GM12878 (cell line): ENCODE data around the gene SPATC1L. TPM values are rescaled to one million over a fixed set of nuclear protein-coding genes. Genes with fewer than 3 reads are reported as not detected.

Experiments used
- ATAC-seq: fragments of 200-7000 bp; cut with Tn5 transposase; 3 replicates; pipeline ENCODE4 v1.9.1; 2020; ENCODE audit warnings: mild to moderate bottlenecking, moderate library complexity
- BruUV-seq: library from RNA; stranded (reverse); fragments of 400-500 nt; replicated peaks from 2 replicates; lab custom pipeline; 2021; lab: Mats Ljungman, UMichigan
- CTCF ChIA-PET: fragments of 300-600 bp; sonication (Branson Sonifier 250); formaldehyde crosslinking; extraction: SDS; loops from one replicate; lab custom pipeline; 2021; ENCODE audit warnings: inconsistent platforms; lab: Yijun Ruan, JAX
- POLR2A ChIA-PET: fragments of 350-600 bp; formaldehyde crosslinking; extraction: SDS; loops from one replicate; lab custom pipeline; 2021; ENCODE audit warnings: inconsistent platforms; lab: Charles Lee
- RAD21 ChIA-PET: fragments of 300-600 bp; sonication (Branson Sonifier 250); formaldehyde crosslinking; loops from one replicate; lab custom pipeline; 2023; ENCODE audit warnings: antibody characterized with exemption; ENCODE audit not compliant: unreplicated experiment; lab: Charles Lee
- SMC1A ChIA-PET: fragments of 300-600 bp; sonication (Branson Sonifier 250); formaldehyde crosslinking; loops from one replicate; lab custom pipeline; 2023; ENCODE audit not compliant: unreplicated experiment, uncharacterized antibody; lab: Charles Lee
- DNase-seq: peaks from one replicate; pipeline ENCODE4 v3.0.0-alpha.2; 2011; ENCODE audit warnings: low read depth, low spot score
- FAIRE-seq: peaks from 3 replicates; lab custom pipeline; 2011; peaks lifted over from hg19 to GRCh38; lab: Jason Lieb, UNC
- H2AFZ ChIP-seq: 2 replicates; pipeline ENCODE4 v1.6.0; 2011; ENCODE audit warnings: low read depth, low read length, control low read depth; ENCODE audit not compliant: control insufficient read depth
- H3K27ac ChIP-seq: 2 replicates; pipeline ENCODE4 v1.5.1; 2011; ENCODE audit warnings: control low read depth; ENCODE audit not compliant: control insufficient read depth, insufficient read depth
- H3K27me3 ChIP-seq, 2 experiments: replicated peaks in 1 of 2; 2 replicates each; pipeline versions ENCODE4 v1.6.0 to v1.6.1; 2011; ENCODE audit warnings: low read length in 1 of 2; ENCODE audit not compliant: control insufficient read depth in 2 of 2, insufficient read depth in 2 of 2
- H3K36me3 ChIP-seq, 2 experiments: 2 replicates each; pipeline ENCODE4 v1.5.1; 2011; ENCODE audit warnings: low read length in 1 of 2; ENCODE audit not compliant: control insufficient read depth in 2 of 2, insufficient read depth in 2 of 2
- H3K4me1 ChIP-seq: 2 replicates; pipeline ENCODE4 v1.6.1; 2011; ENCODE audit warnings: mild to moderate bottlenecking, low read length, moderate library complexity, mixed read lengths; ENCODE audit not compliant: control insufficient read depth, insufficient read depth
- H3K4me2 ChIP-seq: 2 replicates; pipeline ENCODE4 v1.6.0; 2011; ENCODE audit warnings: control low read depth; ENCODE audit not compliant: control insufficient read depth, insufficient read depth
- H3K4me3 ChIP-seq: fragments of 200-600 bp; sonication (generic); 2 replicates; pipeline ENCODE4 v1.5.1; 2016
- H3K79me2 ChIP-seq: 2 replicates; pipeline ENCODE4 v1.6.0; 2011; ENCODE audit warnings: low read length; ENCODE audit not compliant: control insufficient read depth, insufficient read depth
- H3K9ac ChIP-seq: 2 replicates; pipeline ENCODE4 v1.8.0; 2011; ENCODE audit warnings: low read length, control low read depth, mixed read lengths; ENCODE audit not compliant: control insufficient read depth, insufficient read depth
- H3K9me3 ChIP-seq: replicated peaks from 3 replicates; pipeline ENCODE4 v1.5.1; 2011; ENCODE audit warnings: mild to moderate bottlenecking, low read length; ENCODE audit not compliant: control insufficient read depth, insufficient read depth
- H4K20me1 ChIP-seq: 2 replicates; pipeline ENCODE4 v1.6.0; 2011; ENCODE audit not compliant: control insufficient read depth, insufficient read depth
- BHLHE40 ChIP-seq, 2 experiments: fragments of 450-650 bp in 1 of 2; IDR thresholded peaks; 2 replicates each; pipeline ENCODE4 v1.6.1; 2011 to 2017; ENCODE audit warnings: low read depth in 2 of 2, borderline replicate concordance in 1 of 2, improper control_type of control experiment in 1 of 2, low read length in 1 of 2, mild to moderate bottlenecking in 1 of 2
- HDAC2 ChIP-seq: fragments of 200-600 bp; sonication (generic); IDR thresholded peaks from 2 replicates; pipeline ENCODE4 v1.6.1; 2017
- IKZF2 ChIP-seq, 2 experiments: fragments of 450-650 bp; IDR thresholded peaks; 2 replicates each; pipeline ENCODE4 v1.6.1; 2017; ENCODE audit warnings: mild to moderate bottlenecking in 2 of 2, moderate library complexity in 2 of 2
- MTA2 ChIP-seq: fragments of 450-650 bp; IDR thresholded peaks from 2 replicates; pipeline ENCODE4 v1.6.1; 2016; ENCODE audit warnings: low read depth, mild to moderate bottlenecking, moderate library complexity
- NFYB ChIP-seq: IDR thresholded peaks from 2 replicates; pipeline ENCODE4 v1.6.1; 2011; ENCODE audit warnings: low read depth, mild to moderate bottlenecking, low read length, improper control_type of control experiment, moderate library complexity; ENCODE audit not compliant: insufficient read depth
- POLR2A ChIP-seq: IDR thresholded peaks from 2 replicates; pipeline ENCODE4 v1.6.1; 2011; ENCODE audit warnings: low read depth, mild to moderate bottlenecking, low read length
- RB1 ChIP-seq: fragments of 450-650 bp; formaldehyde crosslinking; IDR thresholded peaks from 2 replicates; pipeline ENCODE4 v1.6.1; 2017; ENCODE audit warnings: mild to moderate bottlenecking, borderline replicate concordance
- RCOR1 ChIP-seq: conservative IDR thresholded peaks from 2 replicates; pipeline ENCODE4 v1.6.1; 2012; ENCODE audit warnings: low read depth, low read length, improper control_type of control experiment
- SP1 ChIP-seq: IDR thresholded peaks from one replicate; pipeline ENCODE4 v1.6.1; 2011; ENCODE audit warnings: low read depth, low read length
- TAF1 ChIP-seq: IDR thresholded peaks from 2 replicates; pipeline ENCODE4 v1.6.1; 2011; ENCODE audit warnings: mild to moderate bottlenecking, low read depth, low read length, borderline replicate concordance
- TCF3 ChIP-seq: IDR thresholded peaks from 2 replicates; pipeline ENCODE4 v1.6.1; 2012; ENCODE audit warnings: low read depth, mild to moderate bottlenecking, low read length, borderline replicate concordance; ENCODE audit not compliant: insufficient read depth
- WGBS: methylation state at CpG from one replicate; pipeline ENCODE4 v1.1.6; 2016; ENCODE audit warnings: low lambda C conversion rate; ENCODE audit not compliant: insufficient replicate concordance, insufficient coverage; ENCODE audit errors: missing lambda C conversion rate; 5-methylcytosine and 5-hydroxymethylcytosine counted together
- in situ Hi-C: fragments of 300-500 bp; cut with MboI; formaldehyde crosslinking; loops from 9 replicates; pipeline ENCODE4 v1.14.3; 2018; ENCODE audit warnings: mixed read lengths
- intact Hi-C: fragments of 100-400 bp; cut with micrococcal nuclease; formaldehyde crosslinking; loops from one replicate; pipeline ENCODE4 v1.14.2; 2022; ENCODE audit not compliant: unreplicated experiment
- polyA plus RNA-seq, 11 experiments: library from polyadenylated mRNA; depleted of rRNA in 4 of 11; unstranded in 6 of 11; stranded (reverse) in 5 of 11; fragments of >200 nt; fragmentation: Nextera tagmentation in 4 of 11; fragmentation: Illumina TruSeq in 1 of 11; extraction: Ambion mirVana in 4 of 11; extraction: Trizol in 1 of 11; gene quantifications; 1 replicate in 1 of 11; 2 replicates in 10 of 11; pipeline versions ENCODE4 v1.2.1 to v1.2.3, GENCODE V29; 2011 to 2016; ENCODE audit warnings: inconsistent platforms in 2 of 11, missing spikeins in 2 of 11, low read depth in 1 of 11
- total RNA-seq, 4 experiments: library from RNA; depleted of rRNA in 3 of 4; stranded (reverse); fragments of >200 nt in 3 of 4; fragmentation: Illumina TruSeq in 1 of 4; extraction: Trizol in 1 of 4; gene quantifications; 2 replicates each; pipeline versions ENCODE4 v1.2.1 to v1.2.3, GENCODE V29; 2013 to 2021
- TF ChIP-seq, protein P1 (sequence below): fragments of 450-650 bp; IDR thresholded peaks from 2 replicates; pipeline ENCODE4 v1.6.1; 2016; ENCODE audit warnings: mild to moderate bottlenecking, moderate library complexity, borderline replicate concordance

SPATC1L gene
- total and polyA plus RNA-seq, 10 of the 15 experiments (the other 5 are each of a cell fraction or from before 2014, with no cell fraction given): 1.4 to 16.0 (median 7.0) TPM; not detected in 2

DNA sequence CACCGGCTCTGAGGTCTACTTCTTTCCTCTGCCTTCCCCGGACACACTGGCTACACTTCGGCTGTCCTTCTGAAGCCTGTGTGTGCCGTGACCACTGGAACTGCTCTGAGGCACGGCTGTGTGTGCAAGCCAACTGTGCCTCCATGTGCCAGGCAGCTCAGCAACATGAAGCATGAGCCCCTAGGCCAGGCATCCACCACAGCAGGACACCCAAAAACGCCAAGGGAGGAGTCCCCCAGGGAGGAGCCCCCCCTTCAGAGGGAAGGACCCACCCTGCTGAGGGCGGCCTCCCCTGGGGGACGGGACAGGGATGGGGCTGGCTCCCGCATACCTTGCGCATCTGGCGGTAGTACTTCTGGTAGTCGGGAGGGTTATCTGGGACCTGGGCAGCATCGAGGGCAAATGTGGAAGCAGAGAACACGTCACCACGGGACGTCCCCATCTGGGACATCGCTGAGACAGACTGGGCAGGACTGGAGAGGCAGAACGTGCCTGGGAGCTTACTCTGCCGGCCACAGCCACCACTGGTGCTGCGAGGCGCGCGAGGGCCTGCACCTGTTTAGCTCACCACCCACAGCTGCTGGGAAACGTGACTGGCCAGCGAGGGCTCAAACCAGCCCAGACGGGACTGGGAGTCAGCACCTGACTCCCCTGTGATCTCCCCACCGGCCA, 23.8 kb upstream of the SPATC1L start:
- no peak overlapping the region for H2AFZ ChIP-seq
- H3K4me1 ChIP-seq: no peaks in the 10 kb centered on the region
- TF ChIP-seq POLR2A: no peak
- TF ChIP-seq, all 136 proteins: peak for 0
- Histone ChIP-seq H3K4me3 (no peak overlapping the region), H4K20me1 (no peaks in the 10 kb centered on the region), H3K36me3 (peaks cover 0 to 9% of the 10 kb centered on the region in 2 experiments; a peak in 3 of 4 replicates), H3K9ac (no peak overlapping the region), H3K79me2 (no peaks in the 10 kb centered on the region), H3K9me3 (no peaks in the 10 kb centered on the region), H3K4me2 (no peak overlapping the region), H3K27ac (no peak overlapping the region), H3K27me3 (no peaks in the 10 kb centered on the region)
- ATAC-seq (no peak), FAIRE-seq (no peak), DNase-seq (no peak)
- in situ Hi-C loops: no loop called here
- RAD21 ChIA-PET: no interaction called here
- 85% methylated on average over 26 of the region's 27 CpGs for WGBS
- no TSS peak for BruUV-seq
- POLR2A ChIA-PET: no interaction called here
- SMC1A ChIA-PET: no interaction called here
- intact Hi-C loops: no loop called here
- CTCF ChIA-PET: no interaction called here

DNA sequence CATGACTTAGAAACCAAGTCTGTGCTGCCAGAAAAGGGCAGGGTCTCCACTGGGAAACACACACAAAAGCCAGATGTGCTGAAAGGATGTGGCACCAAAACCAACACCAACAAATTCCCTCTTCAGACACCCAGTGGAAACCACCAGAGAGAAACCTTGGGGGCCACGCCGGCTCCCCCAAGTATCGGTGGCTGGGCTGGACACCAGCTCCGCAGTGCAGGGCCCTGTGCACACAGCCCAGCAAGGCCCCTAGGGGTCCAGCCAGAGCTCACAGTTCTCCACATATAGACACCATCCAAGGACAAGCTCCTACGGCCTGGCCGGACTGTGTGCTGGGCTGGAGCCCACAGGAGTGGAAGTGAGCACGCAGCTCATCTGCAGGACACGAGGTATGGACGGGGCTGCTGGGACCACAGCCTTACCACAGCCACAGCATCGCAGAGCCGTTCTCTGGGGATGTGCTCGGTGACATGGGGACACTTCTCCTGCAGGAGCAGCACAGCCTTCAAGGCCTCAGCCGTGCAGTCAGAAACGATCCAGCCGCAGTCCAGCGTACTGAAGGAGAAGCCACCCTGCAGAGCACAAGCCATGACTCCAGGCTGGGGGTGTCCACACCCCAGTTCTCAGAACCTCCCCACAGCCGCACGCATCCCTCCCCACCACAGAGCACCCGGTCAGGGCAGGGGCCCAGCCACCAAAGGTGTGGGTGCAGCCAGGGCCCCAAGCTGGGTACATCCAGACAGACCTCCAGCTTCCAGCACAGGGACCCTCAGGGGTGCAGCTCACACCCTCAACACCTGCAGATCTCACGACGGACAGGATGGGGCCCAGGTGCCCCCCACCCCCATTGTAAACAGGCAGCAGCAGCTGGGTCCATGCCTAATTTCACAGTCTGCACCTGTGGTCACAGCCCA, 23.0 kb upstream of the SPATC1L start:
- WGBS: 95% methylated on average over 19 of the region's 21 CpGs
- no TSS peak for BruUV-seq
- RAD21 ChIA-PET: no interaction called here
- no peaks in the 10 kb centered on the region for H3K9me3 ChIP-seq
- FAIRE-seq: no peak
- H4K20me1 ChIP-seq: no peaks in the 10 kb centered on the region
- POLR2A ChIA-PET: no interaction called here
- in situ Hi-C loops (no loop called here), intact Hi-C loops (no loop called here)
- no peak overlapping the region for H3K4me3 ChIP-seq
- no peak overlapping the region for H3K27ac ChIP-seq
- SMC1A ChIA-PET: no interaction called here
- no peaks in the 10 kb centered on the region for H3K79me2 ChIP-seq
- no peak for DNase-seq
- no peak for ATAC-seq
- H3K36me3 ChIP-seq: peaks cover 0 to 8% of the 10 kb centered on the region in 2 experiments; a peak in 3 of 4 replicates
- no peak overlapping the region for H3K4me2 ChIP-seq
- CTCF ChIA-PET: no interaction called here
- no peak overlapping the region for H3K9ac ChIP-seq
- no peaks in the 10 kb centered on the region for H3K4me1 ChIP-seq
- H3K27me3 ChIP-seq: no peaks in the 10 kb centered on the region
- no peak overlapping the region for H2AFZ ChIP-seq
- TF ChIP-seq SP1 (no peak), RCOR1 (no peak), TCF3 (no peak), NFYB (no peak), TAF1 (no peak), HDAC2 (no peak), RB1 (no peak), MTA2 (no peak), IKZF2 (IDR thresholded peaks at IDR 0.05) (no peak), BHLHE40 (IDR thresholded peaks at IDR 0.05; ENCODE audit: borderline replicate concordance in 1 of 2, low read depth in 2 of 2, low read length in 1 of 2) (no peak)
- TF ChIP-seq, protein P1, sequence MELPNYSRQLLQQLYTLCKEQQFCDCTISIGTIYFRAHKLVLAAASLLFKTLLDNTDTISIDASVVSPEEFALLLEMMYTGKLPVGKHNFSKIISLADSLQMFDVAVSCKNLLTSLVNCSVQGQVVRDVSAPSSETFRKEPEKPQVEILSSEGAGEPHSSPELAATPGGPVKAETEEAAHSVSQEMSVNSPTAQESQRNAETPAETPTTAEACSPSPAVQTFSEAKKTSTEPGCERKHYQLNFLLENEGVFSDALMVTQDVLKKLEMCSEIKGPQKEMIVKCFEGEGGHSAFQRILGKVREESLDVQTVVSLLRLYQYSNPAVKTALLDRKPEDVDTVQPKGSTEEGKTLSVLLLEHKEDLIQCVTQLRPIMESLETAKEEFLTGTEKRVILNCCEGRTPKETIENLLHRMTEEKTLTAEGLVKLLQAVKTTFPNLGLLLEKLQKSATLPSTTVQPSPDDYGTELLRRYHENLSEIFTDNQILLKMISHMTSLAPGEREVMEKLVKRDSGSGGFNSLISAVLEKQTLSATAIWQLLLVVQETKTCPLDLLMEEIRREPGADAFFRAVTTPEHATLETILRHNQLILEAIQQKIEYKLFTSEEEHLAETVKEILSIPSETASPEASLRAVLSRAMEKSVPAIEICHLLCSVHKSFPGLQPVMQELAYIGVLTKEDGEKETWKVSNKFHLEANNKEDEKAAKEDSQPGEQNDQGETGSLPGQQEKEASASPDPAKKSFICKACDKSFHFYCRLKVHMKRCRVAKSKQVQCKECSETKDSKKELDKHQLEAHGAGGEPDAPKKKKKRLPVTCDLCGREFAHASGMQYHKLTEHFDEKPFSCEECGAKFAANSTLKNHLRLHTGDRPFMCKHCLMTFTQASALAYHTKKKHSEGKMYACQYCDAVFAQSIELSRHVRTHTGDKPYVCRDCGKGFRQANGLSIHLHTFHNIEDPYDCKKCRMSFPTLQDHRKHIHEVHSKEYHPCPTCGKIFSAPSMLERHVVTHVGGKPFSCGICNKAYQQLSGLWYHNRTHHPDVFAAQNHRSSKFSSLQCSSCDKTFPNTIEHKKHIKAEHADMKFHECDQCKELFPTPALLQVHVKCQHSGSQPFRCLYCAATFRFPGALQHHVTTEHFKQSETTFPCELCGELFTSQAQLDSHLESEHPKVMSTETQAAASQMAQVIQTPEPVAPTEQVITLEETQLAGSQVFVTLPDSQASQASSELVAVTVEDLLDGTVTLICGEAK: no peak
